ENCODE data around the gene STRADB.

GRCh38 chr2:201440182-201440581 is 11.4 kb upstream of the STRADB start:
- TF ChIP-seq POLR2AphosphoS5 (IDR thresholded peaks at IDR 0.05; ENCODE audit: insufficient read depth in 1 of 2, low read depth in 1 of 2) (peak in 1 of 2 donors; percentile 79), CTCF (IDR thresholded peaks at IDR 0.05) (no peak)
